GM12891 (cell line): ENCODE results near the gene SLC8A1.

Source experiments
- PAX5 ChIP-seq: IDR thresholded peaks from 2 replicates; pipeline ENCODE4 v1.6.1; 2011; ENCODE audit warnings: low read length, moderate library complexity, mild to moderate bottlenecking; ENCODE audit not compliant: insufficient read depth, severe bottlenecking
- POLR2A ChIP-seq: IDR thresholded peaks from 2 replicates; pipeline ENCODE4 v1.6.1; 2011; ENCODE audit warnings: low read depth, low read length, control low read depth
- POLR2AphosphoS5 ChIP-seq: IDR thresholded peaks from 2 replicates; pipeline ENCODE4 v1.6.1; 2011; ENCODE audit warnings: low read depth, low read length, control low read depth
- SPI1 ChIP-seq: IDR thresholded peaks from 2 replicates; pipeline ENCODE4 v1.6.1; 2011; ENCODE audit warnings: low read depth, low read length, control low read depth

- TF ChIP-seq POLR2A (no peak), POLR2AphosphoS5 (no peak), SPI1 (no peak), PAX5 (no peak)
Observed at GRCh38 chr2:40268566-40268965, 183.3 kb downstream of the SLC8A1 start.
